GM23248 (cell line): ENCODE measurements around the gene ZNF683. TPM values are rescaled to one million over a fixed set of nuclear protein-coding genes. Genes with fewer than 3 reads are reported as not detected.
A peak's percentile ranks its signal among the peaks of the same experiment; 100 is the strongest.

Source experiments
- DNase-seq: peaks from one replicate; pipeline ENCODE4 v3.0.0-alpha.2; 2015
- H2AFZ ChIP-seq: fragments of 200-600 bp; sonication (generic); 2 replicates; pipeline ENCODE4 v1.6.1; 2016; ENCODE audit warnings: antibody characterized with exemption
- H3F3A ChIP-seq: fragments of 200-600 bp; sonication (generic); 2 replicates; pipeline ENCODE4 v1.6.1; 2016; ENCODE audit warnings: mild to moderate bottlenecking, antibody characterized with exemption, mixed run types; ENCODE audit not compliant: insufficient read depth
- H3K27ac ChIP-seq: fragments of 200-600 bp; sonication (generic); 2 replicates; pipeline ENCODE4 v1.5.1; 2016; ENCODE audit warnings: mild to moderate bottlenecking
- H3K27me3 ChIP-seq: fragments of 200-600 bp; sonication (generic); replicated peaks from 2 replicates; pipeline ENCODE4 v1.6.1; 2016; ENCODE audit warnings: mild to moderate bottlenecking; ENCODE audit not compliant: insufficient read depth
- H3K36me3 ChIP-seq: fragments of 200-600 bp; sonication (generic); 2 replicates; pipeline ENCODE4 v1.6.1; 2016; ENCODE audit warnings: low read depth, mild to moderate bottlenecking
- H3K4me1 ChIP-seq: fragments of 200-600 bp; sonication (generic); 2 replicates; pipeline ENCODE4 v1.6.1; 2016; ENCODE audit warnings: mild to moderate bottlenecking; ENCODE audit not compliant: insufficient read depth
- H3K4me2 ChIP-seq: fragments of 200-600 bp; sonication (generic); one replicate; pipeline ENCODE4 v1.6.1; 2016; ENCODE audit warnings: mild to moderate bottlenecking; ENCODE audit not compliant: unreplicated experiment
- H3K4me3 ChIP-seq: fragments of 200-600 bp; sonication (generic); 2 replicates; pipeline ENCODE4 v1.5.1; 2016; ENCODE audit warnings: mild to moderate bottlenecking
- H3K79me2 ChIP-seq: fragments of 200-600 bp; sonication (generic); 2 replicates; pipeline ENCODE4 v1.6.1; 2016; ENCODE audit warnings: mild to moderate bottlenecking; ENCODE audit not compliant: insufficient read depth
- H3K9ac ChIP-seq: fragments of 200-600 bp; sonication (generic); 2 replicates; pipeline ENCODE4 v1.6.1; 2016; ENCODE audit warnings: mild to moderate bottlenecking
- H3K9me2 ChIP-seq: fragments of 200-600 bp; sonication (generic); 2 replicates; pipeline ENCODE4 v1.6.1; 2016; ENCODE audit warnings: mixed run types, mild to moderate bottlenecking, moderate library complexity; ENCODE audit not compliant: insufficient read depth
- H3K9me3 ChIP-seq: fragments of 200-600 bp; sonication (generic); one replicate; pipeline ENCODE4 v1.6.1; 2017; ENCODE audit warnings: low read depth
- H4K20me1 ChIP-seq: fragments of 200-600 bp; sonication (generic); 2 replicates; pipeline ENCODE4 v1.6.0; 2016; ENCODE audit not compliant: insufficient read depth
- EZH2 ChIP-seq: fragments of 200-600 bp; sonication (generic); IDR thresholded peaks from 2 replicates; pipeline ENCODE4 v1.6.1; 2018; ENCODE audit warnings: antibody characterized with exemption, mild to moderate bottlenecking; ENCODE audit not compliant: insufficient read depth, poor library complexity, severe bottlenecking
- EZH2phosphoT487 ChIP-seq: fragments of 200-600 bp; sonication (generic); IDR thresholded peaks from 2 replicates; pipeline ENCODE4 v1.6.1; 2018; ENCODE audit warnings: antibody characterized with exemption, moderate library complexity, mild to moderate bottlenecking, low read depth; ENCODE audit not compliant: insufficient read depth
- WGBS, 2 experiments: methylation state at CpG; one replicate each; pipeline ENCODE4 v1.1.6; 2015 to 2017; ENCODE audit warnings: low lambda C conversion rate in 2 of 2, low coverage in 1 of 2; ENCODE audit errors: missing lambda C conversion rate in 2 of 2; 5-methylcytosine and 5-hydroxymethylcytosine counted together
- in situ Hi-C: fragments of 300-500 bp; cut with MboI; formaldehyde crosslinking; loops from 2 replicates; pipeline ENCODE4 v1.15.0; 2020
- polyA plus RNA-seq: library from polyadenylated mRNA; unstranded; fragments of >200 nt; fragmentation: Nextera tagmentation; extraction: Ambion mirVana; gene quantifications from 2 replicates; pipeline ENCODE4 v1.2.1, GENCODE V29; 2016
- total RNA-seq: library from RNA; depleted of rRNA; stranded (reverse); fragments of >200 nt; shearing (Covaris generic); gene quantifications from 2 replicates; pipeline ENCODE4 v1.2.3, GENCODE V29; 2014

The ZNF683 gene
- total and polyA plus RNA-seq, 2 experiments from 2014 or later: not detected

DNA sequence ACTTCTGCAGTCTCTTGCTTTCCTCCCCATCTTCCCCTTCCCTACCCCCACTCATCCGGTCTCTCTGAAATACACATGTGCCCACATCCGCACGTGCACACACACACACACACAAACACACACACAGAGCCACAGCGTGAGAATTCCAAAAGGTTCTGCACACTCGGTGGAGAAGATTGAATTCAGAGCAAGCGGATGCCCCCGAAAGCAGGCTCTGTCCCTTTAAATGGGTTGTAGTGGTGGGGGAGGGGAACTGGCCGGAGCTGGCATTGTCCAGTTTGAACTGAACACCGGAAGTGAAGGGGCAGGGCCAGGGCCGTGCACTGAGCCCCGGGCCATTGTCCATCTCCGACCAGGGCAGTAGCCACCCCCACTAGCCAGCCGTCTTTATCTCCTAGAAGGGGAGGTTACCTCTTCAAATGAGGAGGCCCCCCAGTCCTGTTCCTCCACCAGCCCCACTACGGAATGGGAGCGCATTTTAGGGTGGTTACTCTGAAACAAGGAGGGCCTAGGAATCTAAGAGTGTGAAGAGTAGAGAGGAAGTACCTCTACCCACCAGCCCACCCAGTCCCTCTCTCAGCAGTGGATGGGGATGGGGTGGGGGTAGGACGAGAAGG, 36.7 kb upstream of the ZNF683 start:
- Histone ChIP-seq H3K79me2 (no peaks in the 10 kb centered on the region), H3K27me3 (peaks cover 48% of the 10 kb centered on the region), H3K4me1 (peaks cover 9% of the 10 kb centered on the region; the same call in 1 of the 2 replicates), H3K4me2 (no peak overlapping the region), H3F3A (peaks cover 8% of the 10 kb centered on the region), H3K9me2 (no peaks in the 10 kb centered on the region), H3K9ac (no peak overlapping the region), H3K27ac (no peak overlapping the region), H3K4me3 (no peak overlapping the region), H3K9me3 (no peaks in the 10 kb centered on the region), H4K20me1 (no peaks in the 10 kb centered on the region), H3K36me3 (no peaks in the 10 kb centered on the region), H2AFZ (no peak overlapping the region)
- in situ Hi-C loops: no loop called here
- no peak for TF ChIP-seq EZH2
- TF ChIP-seq EZH2phosphoT487: no peak
- 5 to 7% methylated on average over 16 of the region's 16 CpGs for WGBS, 2 experiments
- no peak for DNase-seq

- 3% methylated on average over 12 of the region's 12 CpGs for WGBS, 2 experiments
- in situ Hi-C loops: no loop called here
- Histone ChIP-seq H3K4me2 (no peak overlapping the region), H4K20me1 (no peaks in the 10 kb centered on the region), H3K36me3 (no peaks in the 10 kb centered on the region), H3K9me2 (no peaks in the 10 kb centered on the region), H3K4me1 (peaks cover 9% of the 10 kb centered on the region; the same call in 1 of the 2 replicates), H3K9ac (no peak overlapping the region), H3K27ac (no peak overlapping the region), H3F3A (peaks cover 8% of the 10 kb centered on the region), H3K9me3 (no peaks in the 10 kb centered on the region), H3K27me3 (peaks cover 43% of the 10 kb centered on the region), H3K4me3 (no peak overlapping the region), H3K79me2 (no peaks in the 10 kb centered on the region), H2AFZ (no peak overlapping the region)
- peak; percentile 80 for DNase-seq
- TF ChIP-seq EZH2phosphoT487 (no peak), EZH2 (no peak)
Measured at GRCh38 chr1:26408604-26409003, 36.1 kb upstream of the ZNF683 start.

DNA sequence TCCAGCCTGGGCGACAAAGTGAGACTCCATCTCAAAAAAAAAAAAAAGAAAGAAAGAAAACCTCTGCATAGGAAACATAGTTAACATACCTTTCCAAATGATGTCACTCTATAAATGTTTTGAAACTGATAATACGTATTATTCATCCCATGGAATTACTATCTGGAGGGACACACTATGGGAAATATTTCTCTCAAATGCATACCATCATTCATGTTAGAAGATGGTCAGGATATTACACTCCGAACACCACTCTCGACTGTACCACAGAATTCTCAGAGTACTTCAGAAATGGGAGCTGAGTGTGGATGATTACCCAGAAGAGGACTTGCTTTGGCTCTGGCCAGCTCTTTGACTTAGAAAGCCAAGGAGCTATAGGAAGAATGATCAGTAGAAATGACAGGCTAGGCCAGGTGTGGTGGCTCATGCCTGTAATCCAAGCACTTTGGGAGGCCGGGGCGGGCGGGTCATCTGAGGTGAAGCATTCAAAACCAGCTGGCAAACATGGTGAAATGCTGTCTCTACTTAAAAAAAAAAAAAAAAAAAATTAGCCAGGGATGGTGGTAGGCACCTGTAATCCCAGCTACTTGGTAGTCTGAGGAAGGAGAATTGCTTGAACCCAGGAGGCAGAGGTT, 32.8 kb upstream of the ZNF683 start:
- Histone ChIP-seq H3K9me3 (no peaks in the 10 kb centered on the region), H3K79me2 (no peaks in the 10 kb centered on the region), H3K4me1 (peaks cover 9% of the 10 kb centered on the region; the same call in 1 of the 2 replicates), H3K4me3 (no peak overlapping the region), H3K27me3 (peaks cover 15% of the 10 kb centered on the region), H3F3A (peaks cover 8% of the 10 kb centered on the region), H3K9ac (no peak overlapping the region), H3K4me2 (peak overlapping the region; percentile 28), H3K36me3 (no peaks in the 10 kb centered on the region), H4K20me1 (no peaks in the 10 kb centered on the region), H3K27ac (no peak overlapping the region), H2AFZ (no peak overlapping the region), H3K9me2 (no peaks in the 10 kb centered on the region)
- TF ChIP-seq EZH2 (no peak), EZH2phosphoT487 (no peak)
- 64% methylated on average over 6 to 7 of the region's 7 CpGs for WGBS, 2 experiments
- in situ Hi-C loops: no loop called here
- DNase-seq: peak; percentile 41

DNA sequence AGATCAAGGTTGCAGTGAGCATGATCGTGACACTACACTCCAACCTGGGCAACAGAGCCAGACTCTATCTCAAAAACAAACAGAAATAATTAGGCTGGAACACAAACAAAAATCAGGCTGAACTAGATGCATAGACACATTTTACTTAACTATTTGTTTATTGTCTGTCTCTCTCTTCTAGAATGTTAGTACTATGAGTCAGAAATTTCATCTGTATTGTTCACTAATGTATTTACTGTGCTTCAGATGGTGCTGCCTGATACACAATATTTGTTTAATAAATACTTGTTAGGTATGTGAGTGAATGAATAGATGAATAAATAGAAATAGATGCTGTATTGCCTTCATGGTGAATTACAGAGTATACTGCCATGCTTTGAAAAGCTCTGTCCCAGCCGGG, 32.1 kb upstream of the ZNF683 start:
- DNase-seq: peak; percentile 32
- no peaks in the 10 kb centered on the region for H3K36me3 ChIP-seq
- H3K9ac ChIP-seq: no peak overlapping the region
- TF ChIP-seq EZH2 (no peak), EZH2phosphoT487 (no peak)
- H3K27me3 ChIP-seq: peaks cover 12% of the 10 kb centered on the region; the same call in 1 of the 2 replicates
- H3K4me2 ChIP-seq: no peak overlapping the region
- no peaks in the 10 kb centered on the region for H3K9me3 ChIP-seq
- H3K4me3 ChIP-seq: no peak overlapping the region
- H3K27ac ChIP-seq: no peak overlapping the region
- in situ Hi-C loops: no loop called here
- 48 to 49% methylated on average over 2 of the region's 2 CpGs for WGBS, 2 experiments
- H2AFZ ChIP-seq: no peak overlapping the region
- H3K79me2 ChIP-seq: no peaks in the 10 kb centered on the region
- H3K9me2 ChIP-seq: no peaks in the 10 kb centered on the region
- H3F3A ChIP-seq: peaks cover 8% of the 10 kb centered on the region
- H4K20me1 ChIP-seq: no peaks in the 10 kb centered on the region
- peaks cover 6% of the 10 kb centered on the region; the same call in 1 of the 2 replicates for H3K4me1 ChIP-seq
